HepG2 (cell line): ENCODE measurements around the gene LZTR1. TPM values are rescaled to one million over a fixed set of nuclear protein-coding genes. Genes with fewer than 3 reads are reported as not detected.

Experiments used
- ATAC-seq: fragments of 200-7000 bp; cut with Tn5 transposase; 3 replicates; pipeline ENCODE4 v1.9.1; 2020; ENCODE audit warnings: mild to moderate bottlenecking, moderate library complexity
- BruUV-seq: library from RNA; stranded (reverse); fragments of 400-500 nt; replicated peaks from 2 replicates; lab custom pipeline; 2021; lab: Mats Ljungman, UMichigan
- CTCF ChIA-PET: fragments of 300-600 bp; formaldehyde crosslinking; extraction: SDS; loops from one replicate; lab custom pipeline; 2021; ENCODE audit warnings: low total read pairs, inconsistent platforms, low intra/inter-chr PET ratio; lab: Yijun Ruan, JAX
- POLR2A ChIA-PET: fragments of 350-600 bp; sonication (Branson Sonifier 250); formaldehyde crosslinking; loops from one replicate; lab custom pipeline; 2020; ENCODE audit warnings: antibody characterized with exemption, inconsistent platforms; lab: Yijun Ruan, JAX
- DNase-seq: peaks from one replicate; pipeline ENCODE4 v3.0.0-alpha.2; 2015; ENCODE audit warnings: low spot score
- FAIRE-seq: peaks from 3 replicates; lab custom pipeline; 2011; peaks lifted over from hg19 to GRCh38; lab: Jason Lieb, UNC
- H2AFZ ChIP-seq: one replicate; pipeline ENCODE4 v1.6.1; 2011; ENCODE audit warnings: low read length, inconsistent platforms
- H3K27ac ChIP-seq: fragments of 300-600 bp; 3 replicates; pipeline ENCODE4 v1.8.0; 2011; ENCODE audit warnings: mixed run types, mild to moderate bottlenecking, mixed read lengths, low read length, inconsistent platforms; ENCODE audit not compliant: insufficient read depth; ENCODE audit errors: extremely low read length
- H3K27me3 ChIP-seq, 2 experiments: fragments of 200-600 bp in 1 of 2; 2 replicates in 1 of 2; 3 replicates in 1 of 2; pipeline versions ENCODE4 v1.6.0 to v1.8.0; 2011; ENCODE audit warnings: low read length in 2 of 2, mild to moderate bottlenecking in 2 of 2, moderate library complexity in 2 of 2, inconsistent platforms in 1 of 2; ENCODE audit not compliant: insufficient read depth in 2 of 2, control insufficient read depth in 1 of 2
- H3K36me3 ChIP-seq, 2 experiments: fragments of 200-600 bp in 1 of 2; replicated peaks in 1 of 2; 2 replicates in 1 of 2; 3 replicates in 1 of 2; pipeline versions ENCODE4 v1.5.1 to v1.8.0; 2011; ENCODE audit warnings: low read length in 2 of 2, inconsistent platforms in 1 of 2; ENCODE audit not compliant: insufficient read depth in 2 of 2, control insufficient read depth in 1 of 2
- H3K4me1 ChIP-seq: 2 replicates; pipeline ENCODE4 v1.5.1; 2012; ENCODE audit warnings: low read length, inconsistent platforms; ENCODE audit not compliant: insufficient read depth
- H3K4me2 ChIP-seq: 2 replicates; pipeline ENCODE4 v1.6.0; 2011; ENCODE audit warnings: low read depth, low read length, inconsistent platforms
- H3K4me3 ChIP-seq, 3 experiments: fragments of 200-600 bp in 1 of 3; sonication (generic), shearing (Covaris generic) in 1 of 3; replicated peaks in 1 of 3; 2 replicates each; pipeline ENCODE4 v1.5.1; 2011 to 2016; ENCODE audit warnings: low read length in 3 of 3, inconsistent platforms in 2 of 3, low read depth in 2 of 3, mild to moderate bottlenecking in 2 of 3, control low read depth in 1 of 3, mixed read lengths in 1 of 3; ENCODE audit not compliant: insufficient read depth in 1 of 3
- H3K79me2 ChIP-seq: one replicate; pipeline ENCODE4 v1.6.1; 2011; ENCODE audit warnings: low read length, inconsistent platforms; ENCODE audit not compliant: insufficient read depth
- H3K9ac ChIP-seq: 2 replicates; pipeline ENCODE4 v1.6.0; 2011; ENCODE audit warnings: mild to moderate bottlenecking, low read depth, low read length, inconsistent platforms; ENCODE audit not compliant: insufficient read depth
- H3K9me3 ChIP-seq: 2 replicates; pipeline ENCODE4 v1.5.1; 2012; ENCODE audit warnings: mild to moderate bottlenecking, low read length
- H4K20me1 ChIP-seq: 2 replicates; pipeline ENCODE4 v1.6.0; 2011; ENCODE audit warnings: inconsistent platforms, mild to moderate bottlenecking, low read length, moderate library complexity; ENCODE audit not compliant: insufficient read depth
- ERF ChIP-seq: IDR thresholded peaks from 2 replicates; pipeline ENCODE4 v1.6.1; 2018; ENCODE audit warnings: missing biosample characterization, missing genetic modification reagents
- HNRNPL ChIP-seq: fragments of 200-400 bp; formaldehyde crosslinking; IDR thresholded peaks from 2 replicates; pipeline ENCODE4 v1.6.1; 2017; ENCODE audit warnings: mild to moderate bottlenecking, low read depth, low read length
- MED13 ChIP-seq: sonication (generic); formaldehyde crosslinking; IDR thresholded peaks from 2 replicates; pipeline ENCODE4 v1.5.0; 2020; ENCODE audit warnings: missing genetic modification reagents
- MTA1 ChIP-seq: sonication (generic); formaldehyde crosslinking; IDR thresholded peaks from 2 replicates; pipeline ENCODE4 v1.4.0; 2020; ENCODE audit warnings: missing genetic modification reagents, mild to moderate bottlenecking, borderline replicate concordance
- MTA3 ChIP-seq: sonication (generic); formaldehyde crosslinking; IDR thresholded peaks from 2 replicates; pipeline ENCODE4 v1.4.0; 2020; ENCODE audit warnings: missing genetic modification reagents
- PRMT3 ChIP-seq: sonication (generic); formaldehyde crosslinking; IDR thresholded peaks from 2 replicates; pipeline ENCODE4 v1.8.1; 2022; ENCODE audit warnings: low read depth, mild to moderate bottlenecking, moderate library complexity, missing genetic modification reagents, borderline replicate concordance
- TFDP1 ChIP-seq: IDR thresholded peaks from 2 replicates; pipeline ENCODE4 v1.6.1; 2016; ENCODE audit warnings: missing compliant biosample characterization, missing genetic modification reagents, borderline replicate concordance
- ZFAT ChIP-seq: sonication (generic); formaldehyde crosslinking; conservative IDR thresholded peaks from 2 replicates; pipeline ENCODE4 v1.8.1; 2023; ENCODE audit warnings: missing genetic modification reagents, inconsistent platforms
- ZKSCAN8 ChIP-seq: IDR thresholded peaks from 2 replicates; pipeline ENCODE4 v1.6.1; 2016; ENCODE audit warnings: borderline replicate concordance, missing genetic modification reagents, missing compliant biosample characterization
- ZNF468 ChIP-seq: sonication (generic); formaldehyde crosslinking; IDR thresholded peaks from 2 replicates; pipeline ENCODE4 v1.8.0; 2022; ENCODE audit warnings: mild to moderate bottlenecking, moderate library complexity, missing genetic modification reagents
- ZNF577 ChIP-seq: sonication (generic); formaldehyde crosslinking; IDR thresholded peaks from 2 replicates; pipeline ENCODE4 v1.4.0; 2020; ENCODE audit warnings: mild to moderate bottlenecking, low read depth, missing genetic modification reagents, borderline replicate concordance
- ZNF605 ChIP-seq: sonication (generic); formaldehyde crosslinking; IDR thresholded peaks from 2 replicates; pipeline ENCODE4 v1.8.0; 2022; ENCODE audit warnings: mild to moderate bottlenecking, missing genetic modification reagents
- ZNF781 ChIP-seq: sonication (generic); formaldehyde crosslinking; IDR thresholded peaks from 2 replicates; pipeline ENCODE4 v1.5.1; 2020; ENCODE audit warnings: borderline replicate concordance, mild to moderate bottlenecking, missing genetic modification reagents; ENCODE audit errors: not compliant biosample characterization
- ZNF883 ChIP-seq: sonication (generic); formaldehyde crosslinking; IDR thresholded peaks from 2 replicates; pipeline ENCODE4 v1.5.1; 2020; ENCODE audit warnings: mild to moderate bottlenecking, missing genetic modification reagents; ENCODE audit errors: not compliant biosample characterization
- ZSCAN31 ChIP-seq: sonication (generic); formaldehyde crosslinking; IDR thresholded peaks from 2 replicates; pipeline ENCODE4 v1.5.0; 2020; ENCODE audit warnings: low read depth, mild to moderate bottlenecking, missing genetic modification reagents
- WGBS: methylation state at CpG from one replicate; pipeline ENCODE4 v1.1.6; 2017; ENCODE audit warnings: low lambda C conversion rate; 5-methylcytosine and 5-hydroxymethylcytosine counted together
- in situ Hi-C: cut with HindIII; loops from 2 replicates; pipeline ENCODE4 v1.10.0; 2017; ENCODE audit warnings: low pct_unique_long_range_greater_than_20kb; ENCODE audit not compliant: extremely low pct_ligation_motif_present
- intact Hi-C: fragments of 100-400 bp; cut with micrococcal nuclease; formaldehyde crosslinking; loops from one replicate; pipeline ENCODE4 v1.10.0; 2022; ENCODE audit not compliant: unreplicated experiment
- polyA plus RNA-seq, 8 experiments: library from polyadenylated mRNA; depleted of rRNA in 3 of 8; stranded (reverse) in 7 of 8; unstranded in 1 of 8; fragments of >200 nt; fragmentation: Illumina TruSeq in 4 of 8; extraction: Trizol in 4 of 8; gene quantifications; 2 replicates each; pipeline versions ENCODE4 v1.2.1 to v1.2.3, GENCODE V29; 2011 to 2016; ENCODE audit warnings: low read depth in 4 of 8, missing spikeins in 1 of 8, mixed read lengths in 1 of 8; ENCODE audit not compliant: insufficient read depth in 1 of 8
- total RNA-seq, 5 experiments: library from RNA; depleted of rRNA; stranded (reverse); fragments of >200 nt; fragmentation: Illumina TruSeq; extraction: Trizol; gene quantifications; 2 replicates each; pipeline ENCODE4 v1.2.3, GENCODE V29; 2016; ENCODE audit warnings: low read depth in 1 of 5
- TF ChIP-seq, protein P1 (sequence below): sonication (generic); formaldehyde crosslinking; IDR thresholded peaks from 2 replicates; pipeline ENCODE4 v1.4.0; 2020; ENCODE audit warnings: missing genetic modification reagents
- TF ChIP-seq, protein P2 (sequence below): fragments of 450-650 bp; IDR thresholded peaks from 2 replicates; pipeline ENCODE4 v1.6.1; 2017; ENCODE audit warnings: mild to moderate bottlenecking

The LZTR1 gene
- total and polyA plus RNA-seq, 2 of the 13 experiments (the other 11 are each of a cell fraction or from before 2014, with no cell fraction given): 21.8 to 22.4 TPM

GRCh38 chr22:20940904-20941385 is 41.2 kb upstream of the LZTR1 start:
- no peak for TF ChIP-seq ZKSCAN8 (CRISPR knock-in tag)
- no peak for TF ChIP-seq ZNF468 (CRISPR knock-in tag)
- no peak for TF ChIP-seq ZSCAN31 (CRISPR knock-in tag)
- TF ChIP-seq ZNF781 (CRISPR knock-in tag): no peak
- no peak for TF ChIP-seq ZFAT (CRISPR knock-in tag)
- TF ChIP-seq HNRNPL: no peak
- TF ChIP-seq ZNF605 (CRISPR knock-in tag): no peak
- TF ChIP-seq ZNF577 (CRISPR knock-in tag): no peak
- TF ChIP-seq TFDP1 (CRISPR knock-in tag): no peak
- TF ChIP-seq MED13 (CRISPR knock-in tag): no peak
- TF ChIP-seq ERF (CRISPR knock-in tag): no peak
- TF ChIP-seq PRMT3: no peak
- no peak for TF ChIP-seq ZNF883 (CRISPR knock-in tag)
- TF ChIP-seq, protein P1, sequence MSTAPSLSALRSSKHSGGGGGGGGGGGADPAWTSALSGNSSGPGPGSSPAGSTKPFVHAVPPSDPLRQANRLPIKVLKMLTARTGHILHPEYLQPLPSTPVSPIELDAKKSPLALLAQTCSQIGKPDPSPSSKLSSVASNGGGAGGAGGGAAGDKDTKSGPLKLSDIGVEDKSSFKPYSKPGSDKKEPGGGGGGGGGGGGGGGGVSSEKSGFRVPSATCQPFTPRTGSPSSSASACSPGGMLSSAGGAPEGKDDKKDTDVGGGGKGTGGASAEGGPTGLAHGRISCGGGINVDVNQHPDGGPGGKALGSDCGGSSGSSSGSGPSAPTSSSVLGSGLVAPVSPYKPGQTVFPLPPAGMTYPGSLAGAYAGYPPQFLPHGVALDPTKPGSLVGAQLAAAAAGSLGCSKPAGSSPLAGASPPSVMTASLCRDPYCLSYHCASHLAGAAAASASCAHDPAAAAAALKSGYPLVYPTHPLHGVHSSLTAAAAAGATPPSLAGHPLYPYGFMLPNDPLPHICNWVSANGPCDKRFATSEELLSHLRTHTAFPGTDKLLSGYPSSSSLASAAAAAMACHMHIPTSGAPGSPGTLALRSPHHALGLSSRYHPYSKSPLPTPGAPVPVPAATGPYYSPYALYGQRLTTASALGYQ (CRISPR knock-in tag): no peak
- no peak for TF ChIP-seq MTA1
- TF ChIP-seq MTA3 (CRISPR knock-in tag): no peak
- TF ChIP-seq, protein P2, sequence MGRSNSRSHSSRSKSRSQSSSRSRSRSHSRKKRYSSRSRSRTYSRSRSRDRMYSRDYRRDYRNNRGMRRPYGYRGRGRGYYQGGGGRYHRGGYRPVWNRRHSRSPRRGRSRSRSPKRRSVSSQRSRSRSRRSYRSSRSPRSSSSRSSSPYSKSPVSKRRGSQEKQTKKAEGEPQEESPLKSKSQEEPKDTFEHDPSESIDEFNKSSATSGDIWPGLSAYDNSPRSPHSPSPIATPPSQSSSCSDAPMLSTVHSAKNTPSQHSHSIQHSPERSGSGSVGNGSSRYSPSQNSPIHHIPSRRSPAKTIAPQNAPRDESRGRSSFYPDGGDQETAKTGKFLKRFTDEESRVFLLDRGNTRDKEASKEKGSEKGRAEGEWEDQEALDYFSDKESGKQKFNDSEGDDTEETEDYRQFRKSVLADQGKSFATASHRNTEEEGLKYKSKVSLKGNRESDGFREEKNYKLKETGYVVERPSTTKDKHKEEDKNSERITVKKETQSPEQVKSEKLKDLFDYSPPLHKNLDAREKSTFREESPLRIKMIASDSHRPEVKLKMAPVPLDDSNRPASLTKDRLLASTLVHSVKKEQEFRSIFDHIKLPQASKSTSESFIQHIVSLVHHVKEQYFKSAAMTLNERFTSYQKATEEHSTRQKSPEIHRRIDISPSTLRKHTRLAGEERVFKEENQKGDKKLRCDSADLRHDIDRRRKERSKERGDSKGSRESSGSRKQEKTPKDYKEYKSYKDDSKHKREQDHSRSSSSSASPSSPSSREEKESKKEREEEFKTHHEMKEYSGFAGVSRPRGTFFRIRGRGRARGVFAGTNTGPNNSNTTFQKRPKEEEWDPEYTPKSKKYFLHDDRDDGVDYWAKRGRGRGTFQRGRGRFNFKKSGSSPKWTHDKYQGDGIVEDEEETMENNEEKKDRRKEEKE: no peak
- H3K4me2 ChIP-seq: no peak overlapping the region; the same call in 1 of the 2 replicates
- intact Hi-C loops: no loop called here

More at GRCh38 chr22:20940904-20941385, 41.2 kb upstream of the LZTR1 start:
- DNase-seq: no peak
- Histone ChIP-seq H3K36me3 (peaks cover 15 to 63% of the 10 kb centered on the region in 2 experiments), H2AFZ (no peak overlapping the region), H3K27me3 (no peaks in the 10 kb centered on the region), H4K20me1 (peaks cover 94% of the 10 kb centered on the region), H3K27ac (no peak overlapping the region), H3K9ac (no peak overlapping the region), H3K4me1 (peaks cover 91% of the 10 kb centered on the region), H3K4me3 (no peak overlapping the region), H3K79me2 (peaks cover 91% of the 10 kb centered on the region), H3K9me3 (no peaks in the 10 kb centered on the region)
- WGBS: 88% methylated on average over 2 of the region's 4 CpGs
- ChIA-PET POLR2A (no interaction called here), CTCF (no interaction called here)
- no TSS peak for BruUV-seq
- no peak for ATAC-seq
- in situ Hi-C loops: no loop called here
- FAIRE-seq: no peak
